NCI-H460 (cell line): ENCODE data around the gene EIF2S2. TPM values are rescaled to one million over a fixed set of nuclear protein-coding genes. Genes with fewer than 3 reads are reported as not detected.

ENCODE experiments used
- DNase-seq: peaks from one replicate; pipeline ENCODE4 v3.0.0-alpha.2; 2016; ENCODE audit warnings: low read depth; ENCODE audit errors: extremely low read depth
- total RNA-seq: library from RNA; depleted of rRNA; stranded (reverse); fragments of >200 nt; shearing (Covaris generic); gene quantifications from 2 replicates; pipeline ENCODE4 v1.2.3, GENCODE V29; 2014

Gene EIF2S2
- total RNA-seq, 1 experiment from 2014 or later = 257 TPM

DNA sequence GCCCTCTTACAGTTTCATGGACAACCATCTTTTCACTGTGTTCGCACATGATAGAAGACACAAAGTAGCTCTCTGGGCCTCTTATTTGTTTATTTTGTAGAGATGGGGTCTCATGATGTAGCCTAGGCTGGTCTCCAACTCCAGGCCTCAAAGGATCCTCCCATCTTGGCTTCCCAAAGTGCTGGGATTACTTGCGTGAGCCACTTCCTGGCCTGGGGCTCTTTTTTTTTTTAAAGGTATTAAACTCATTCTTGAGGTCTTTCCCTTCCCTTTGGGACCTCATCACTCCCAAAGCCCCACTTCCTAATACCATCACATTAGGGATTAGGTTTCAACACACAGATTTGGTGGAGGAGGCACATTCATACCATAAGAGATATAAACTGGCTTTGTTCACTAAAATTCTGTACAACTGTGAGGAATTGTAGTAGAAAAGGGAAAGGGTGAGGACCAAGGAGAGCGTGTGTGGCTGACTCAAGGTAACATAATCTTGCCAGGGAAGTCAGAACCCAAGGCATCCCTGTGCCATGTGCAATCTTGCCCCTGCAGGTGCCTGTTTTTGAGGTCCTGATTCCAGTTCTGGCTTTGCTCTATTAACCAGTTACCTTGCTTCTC lies 45.5 kb downstream of the EIF2S2 start:
- no peak for DNase-seq

DNA sequence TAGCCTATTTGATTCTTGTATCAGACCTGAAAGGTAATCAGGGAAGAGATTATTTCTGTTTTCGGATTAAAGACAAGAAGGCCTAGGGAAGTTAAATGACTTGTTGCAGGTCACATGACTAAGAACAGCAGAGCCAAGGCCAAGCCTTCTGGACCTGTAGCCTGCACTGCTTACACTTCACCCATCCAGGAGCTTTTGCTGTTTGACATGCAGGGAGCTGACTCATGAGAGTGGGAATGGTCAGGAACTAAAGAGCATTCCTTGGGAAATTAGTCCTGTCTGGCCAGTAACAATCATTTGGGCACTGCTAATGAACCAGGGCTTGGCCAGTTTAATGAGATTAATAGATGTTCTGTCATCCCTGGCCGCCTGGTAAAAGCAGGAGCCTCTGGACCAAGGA lies 46.8 kb downstream of the EIF2S2 start:
- DNase-seq = no peak

DNA sequence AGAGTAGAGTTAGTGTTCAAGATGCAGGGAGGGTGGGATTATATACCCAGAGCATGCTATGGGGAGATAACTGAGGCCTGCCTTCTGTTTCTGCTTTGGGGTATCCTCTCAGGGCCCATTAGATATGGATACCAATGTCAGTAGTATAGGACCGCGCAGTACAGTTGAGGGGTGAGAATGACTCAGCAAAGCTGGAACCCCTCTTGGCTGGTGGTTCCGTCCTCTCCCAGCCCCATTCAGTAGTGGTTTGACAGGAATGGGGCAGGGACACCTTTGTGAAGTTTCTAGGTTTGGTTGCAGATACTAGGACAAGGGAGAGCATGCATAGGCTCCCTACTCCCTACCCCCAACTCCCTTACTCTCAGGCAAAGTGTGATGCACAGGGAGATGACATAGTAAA lies 47.8 kb downstream of the EIF2S2 start:
- DNase-seq = no peak

DNA sequence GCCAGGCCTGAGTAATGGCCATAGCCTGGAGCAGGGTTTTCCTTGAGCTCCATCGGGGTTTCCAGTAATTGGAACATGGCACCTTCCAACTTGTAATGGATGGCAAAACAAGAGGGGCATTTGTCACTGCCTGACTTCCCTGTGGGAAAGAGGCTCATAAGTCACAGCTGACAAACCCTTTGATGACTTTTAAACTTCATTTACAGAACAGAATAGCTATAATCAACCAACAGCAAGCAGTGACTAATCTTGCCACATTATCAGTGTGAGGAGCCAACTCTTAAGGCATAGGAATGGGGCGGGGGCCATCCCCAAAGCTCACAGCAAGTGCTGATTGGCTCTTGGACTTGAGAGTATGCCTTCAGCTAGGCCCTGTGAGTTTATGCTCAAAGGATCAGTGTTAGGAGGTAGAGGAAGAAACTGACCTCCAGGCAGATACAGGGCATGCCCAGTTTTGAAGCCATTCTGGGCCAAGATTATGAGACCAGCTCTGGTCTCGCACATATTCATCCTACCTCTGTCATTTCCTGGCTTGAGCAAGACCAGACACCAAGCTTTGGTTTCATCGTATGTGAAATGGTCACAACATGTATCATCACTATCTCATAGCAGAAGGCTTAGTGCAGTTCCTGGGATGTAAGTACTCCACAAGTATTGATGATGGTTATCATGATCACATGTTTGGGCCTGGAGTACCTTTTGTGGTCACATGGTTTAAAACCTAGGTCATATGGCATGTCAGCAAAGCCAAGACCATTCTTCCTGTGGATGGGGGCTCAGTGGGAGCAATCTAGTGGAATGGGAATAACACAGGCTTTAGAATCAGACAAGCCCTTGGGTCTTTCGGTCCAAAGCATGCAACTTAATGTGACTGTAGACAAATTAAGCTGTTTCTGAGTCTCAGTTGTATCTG lies 49.2 kb downstream of the EIF2S2 start:
- no peak for DNase-seq

DNA sequence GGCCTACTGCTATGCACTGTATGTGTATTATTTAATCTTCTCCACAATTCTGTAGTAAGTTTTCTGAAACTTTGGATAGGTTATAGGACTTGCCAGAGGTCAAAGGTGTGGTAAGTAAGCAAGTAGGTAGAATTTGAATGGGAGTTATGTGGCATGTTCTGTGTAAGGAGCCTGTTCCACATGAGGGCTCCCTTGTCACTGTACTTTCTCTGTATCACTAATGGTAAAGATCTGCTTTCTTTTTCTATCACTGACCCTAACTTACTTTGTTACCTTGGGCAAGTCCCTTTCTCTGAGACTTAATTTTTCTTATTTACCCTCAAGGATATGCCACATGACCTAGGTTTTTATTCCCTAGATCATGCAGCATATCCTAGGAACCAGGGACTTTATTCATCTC lies 50.3 kb downstream of the EIF2S2 start:
- DNase-seq = no peak

DNA sequence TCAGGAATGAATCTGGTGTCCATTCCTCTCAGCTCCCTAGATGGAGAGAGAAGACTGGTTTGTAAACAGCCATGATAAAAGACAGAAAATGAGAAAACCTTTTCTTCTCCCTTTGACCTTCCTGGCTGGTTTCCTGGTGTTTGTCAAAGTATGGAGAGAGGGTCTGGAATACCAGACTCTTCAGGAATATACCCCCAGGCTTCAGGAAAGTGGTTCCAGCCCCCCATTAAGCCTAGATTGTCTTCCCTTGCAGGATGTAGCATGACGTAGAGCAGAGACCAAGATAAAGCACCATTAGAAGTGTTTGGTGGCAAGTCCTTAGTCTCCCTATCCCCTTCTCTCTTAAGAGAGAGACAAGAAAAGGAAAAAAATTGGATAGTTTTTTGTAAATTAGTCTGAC lies 51.1 kb downstream of the EIF2S2 start:
- DNase-seq = no peak

DNA sequence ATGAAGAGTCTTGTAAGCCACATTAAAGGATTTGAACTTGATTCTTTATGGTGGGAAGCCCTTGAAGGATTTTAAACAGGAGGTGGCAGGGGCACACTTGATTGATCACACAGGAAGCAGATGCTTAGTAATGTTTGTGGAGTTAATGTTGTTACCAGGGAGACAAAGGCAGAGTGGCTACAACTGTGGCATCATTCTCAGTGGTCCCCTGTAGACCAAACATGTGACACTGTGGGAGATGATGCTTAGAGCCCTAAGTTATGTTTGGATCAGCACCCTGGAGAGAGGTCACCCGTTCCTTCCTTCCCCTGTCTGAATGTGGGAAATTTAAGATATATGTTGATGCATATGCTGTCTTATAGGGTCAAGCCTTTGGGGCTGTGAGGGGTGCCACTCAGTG lies 53.2 kb downstream of the EIF2S2 start:
- no peak for DNase-seq

DNA sequence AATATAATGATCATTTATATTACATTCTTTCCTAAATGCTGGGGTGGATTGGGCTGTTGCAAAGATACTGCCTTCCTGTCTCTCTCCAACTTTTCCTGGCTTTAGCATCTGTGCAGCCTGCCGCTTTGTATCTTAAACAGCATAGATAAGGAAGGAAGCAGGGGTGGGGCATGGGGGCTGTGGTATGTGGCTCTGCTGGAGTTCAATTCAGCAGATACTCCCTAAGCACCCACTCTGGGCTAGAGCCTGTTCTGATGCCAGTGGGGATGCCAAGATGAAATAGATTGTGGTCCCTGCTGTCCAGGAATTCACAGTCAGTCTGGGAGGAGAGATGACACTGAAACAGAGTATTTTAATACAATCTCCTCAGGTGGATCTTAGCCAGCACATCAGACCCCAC lies 56.8 kb downstream of the EIF2S2 start:
- DNase-seq = no peak

DNA sequence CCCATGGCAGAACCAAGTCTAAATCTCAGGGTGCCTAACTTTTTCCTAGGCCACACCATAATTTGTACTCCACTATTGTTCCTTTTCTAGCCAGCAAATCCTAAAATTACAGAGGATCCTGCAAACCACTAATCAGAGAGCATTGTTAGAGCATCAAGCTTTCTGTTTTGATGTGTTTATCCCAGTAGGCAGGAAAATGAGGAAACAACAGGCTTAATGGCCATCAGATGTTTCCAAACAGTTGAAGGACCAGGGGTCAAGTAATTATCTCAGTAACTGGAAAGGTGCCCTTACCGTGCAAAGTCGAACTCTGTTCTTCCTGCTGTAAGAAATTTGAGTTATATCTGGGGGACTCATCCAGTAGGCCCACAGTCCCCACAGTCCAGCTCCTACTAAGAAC lies 59.6 kb downstream of the EIF2S2 start:
- no peak for DNase-seq

DNA sequence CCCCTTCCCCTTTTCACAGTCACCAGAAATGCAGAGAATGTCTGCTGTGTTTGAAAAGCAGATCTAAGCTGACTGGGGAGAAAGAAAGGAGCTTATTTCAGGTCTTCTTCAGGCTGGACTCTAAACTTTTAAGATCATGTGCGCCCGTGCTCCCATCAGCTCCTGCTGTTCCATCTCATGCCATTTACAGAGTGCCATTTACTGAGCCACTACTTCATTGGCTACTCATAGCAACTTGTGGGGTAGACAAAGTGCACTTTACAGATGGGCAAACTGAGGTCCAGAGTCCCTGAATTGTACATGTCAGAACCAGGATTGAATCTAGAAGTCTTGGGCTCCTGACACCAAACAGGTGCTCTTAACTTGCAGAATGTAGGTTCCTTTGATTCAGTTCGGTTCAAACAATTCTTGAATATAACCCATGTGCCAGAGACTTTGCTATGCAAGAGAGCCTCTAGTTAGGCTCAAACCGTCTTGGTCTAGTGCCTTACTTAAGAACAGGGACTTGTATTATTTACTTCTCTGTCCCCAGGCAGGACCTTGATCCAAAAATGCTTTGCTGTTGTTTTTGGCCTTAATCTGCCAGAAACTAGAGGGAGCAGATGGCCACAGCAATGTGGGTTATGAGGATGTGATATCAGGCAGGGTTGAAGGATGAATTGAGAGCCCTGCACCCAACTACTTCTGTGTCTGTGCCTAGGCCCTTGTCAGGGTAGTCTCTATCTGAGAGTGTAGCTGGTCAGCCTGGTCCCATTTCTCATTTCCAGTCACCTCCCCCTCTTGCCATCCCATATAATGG lies 61.9 kb downstream of the EIF2S2 start:
- no peak for DNase-seq

DNA sequence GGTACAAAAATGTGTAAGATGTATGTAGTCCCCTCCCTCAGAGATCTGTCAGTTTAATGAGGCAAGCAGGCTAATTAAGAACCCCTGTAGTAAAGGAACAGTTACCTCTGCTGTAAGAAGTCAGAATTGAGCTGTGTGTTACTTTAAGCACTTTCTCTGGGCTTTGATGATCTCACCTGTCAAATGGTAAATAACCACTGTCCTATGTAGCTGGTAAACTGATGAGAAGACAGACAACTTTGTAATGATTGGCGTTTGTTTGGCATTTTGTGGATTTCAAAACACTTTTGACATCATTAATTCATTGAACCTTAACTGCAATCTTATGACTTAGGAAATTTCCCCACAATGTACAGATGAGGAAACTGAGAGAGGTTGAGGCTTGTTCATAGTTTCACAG lies 62.7 kb downstream of the EIF2S2 start:
- DNase-seq = no peak

DNA sequence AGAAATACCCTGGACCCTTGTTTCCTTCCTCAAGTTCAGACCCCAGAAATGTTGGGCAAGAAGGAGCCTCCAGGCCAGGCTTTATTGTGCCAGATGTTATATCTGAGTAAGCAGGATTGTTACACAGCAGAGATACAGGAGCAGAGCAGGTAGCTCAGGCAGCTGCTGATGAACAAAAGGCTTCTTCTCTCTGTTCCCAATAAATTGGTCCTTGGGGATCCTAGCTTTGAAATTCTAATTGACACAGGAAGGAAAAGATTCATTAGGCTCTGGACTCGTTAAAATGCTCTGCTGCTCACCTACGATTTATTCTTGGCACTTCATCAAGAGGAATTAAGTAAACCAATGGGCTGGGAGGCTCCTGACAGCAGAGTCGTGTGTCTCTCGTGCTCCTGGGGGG lies 64.1 kb downstream of the EIF2S2 start:
- DNase-seq = no peak

DNA sequence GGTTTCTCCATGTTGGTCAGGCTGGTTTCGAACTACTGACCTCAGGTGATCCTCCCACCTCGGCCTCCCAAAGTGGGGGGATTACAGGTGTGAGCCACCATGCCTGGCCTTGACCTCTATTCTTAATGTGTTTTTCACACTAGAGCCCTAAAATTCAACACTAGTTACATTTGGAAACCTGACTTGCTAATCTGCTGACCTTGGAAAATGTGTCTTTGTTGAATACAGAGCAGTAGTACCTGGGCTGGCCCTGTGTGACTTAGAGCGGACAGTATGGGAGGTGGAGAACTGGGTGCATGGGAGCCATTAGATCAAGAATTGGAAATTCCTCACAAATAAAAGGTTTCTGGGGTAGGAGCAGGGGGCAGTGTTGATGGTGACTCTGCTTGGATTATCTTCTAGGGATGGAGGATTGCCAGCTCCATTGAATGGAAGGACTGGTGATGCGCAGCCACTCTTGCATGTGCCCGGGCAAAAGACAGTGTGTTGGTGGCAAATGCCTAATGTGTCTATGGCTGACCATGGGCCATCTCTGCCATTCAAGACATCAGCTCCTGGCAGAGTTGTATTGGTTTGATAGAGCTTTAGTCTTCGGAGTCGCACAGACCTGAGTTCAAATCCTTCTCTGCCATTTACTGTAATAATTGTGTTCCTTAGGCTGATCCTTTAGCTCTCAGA lies 64.9 kb downstream of the EIF2S2 start:
- DNase-seq = no peak

DNA sequence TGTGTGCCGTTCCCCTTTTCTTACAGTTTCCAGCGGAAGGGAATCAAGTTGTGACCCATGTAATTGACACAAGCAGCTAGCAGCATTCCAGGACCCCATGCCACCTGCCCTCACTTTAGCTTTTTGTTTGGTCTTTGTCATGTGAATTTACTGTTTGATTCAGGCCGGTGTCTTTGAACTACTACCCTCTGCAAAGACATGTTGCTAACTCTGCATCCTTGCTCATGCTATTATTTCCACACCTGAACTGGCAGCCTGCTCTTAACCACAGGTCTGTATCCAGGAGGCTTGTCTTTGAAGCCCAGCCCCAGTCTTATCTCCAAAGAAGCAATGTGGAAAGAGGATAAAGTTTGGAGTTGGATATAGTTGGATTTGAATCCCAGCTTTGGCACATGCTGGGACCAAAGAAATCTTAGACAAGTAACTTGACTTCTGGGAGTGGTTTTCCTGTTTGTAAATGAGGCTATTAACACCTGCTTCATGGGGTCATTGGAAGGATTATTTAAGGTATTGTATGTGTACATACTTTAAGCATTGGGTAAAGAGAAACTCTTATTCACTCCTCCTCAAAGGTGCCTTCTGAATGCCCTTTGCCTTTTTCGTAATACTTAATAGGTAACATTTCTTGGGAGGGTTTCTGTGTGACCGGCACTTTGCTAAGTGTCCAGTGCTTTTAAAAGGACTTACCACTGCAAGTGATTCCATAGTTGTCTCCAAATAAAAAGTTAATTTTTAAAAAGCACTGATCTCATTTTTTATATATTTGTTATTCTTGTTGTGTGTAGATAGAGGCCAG lies 65.9 kb downstream of the EIF2S2 start:
- no peak for DNase-seq

DNA sequence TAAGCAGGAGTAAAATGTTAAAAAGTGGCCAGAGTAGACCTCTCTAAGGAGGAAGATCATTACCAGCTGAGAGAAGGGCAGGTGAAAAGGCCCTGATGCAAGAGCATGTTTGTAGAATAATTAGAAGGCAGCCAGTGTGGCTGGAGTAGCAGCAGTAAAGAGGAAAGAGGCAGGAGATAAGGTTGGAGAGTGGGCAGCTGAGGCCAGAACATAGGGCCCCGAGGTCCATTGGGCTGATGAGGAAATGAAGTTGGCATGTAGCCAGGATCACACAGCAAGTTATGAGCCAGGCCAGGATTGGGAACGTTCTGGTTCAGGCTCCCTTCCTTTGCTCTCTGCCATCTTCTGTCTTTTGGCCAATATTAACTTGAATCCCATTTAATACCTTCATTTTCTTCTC lies 66.7 kb downstream of the EIF2S2 start:
- DNase-seq = no peak

DNA sequence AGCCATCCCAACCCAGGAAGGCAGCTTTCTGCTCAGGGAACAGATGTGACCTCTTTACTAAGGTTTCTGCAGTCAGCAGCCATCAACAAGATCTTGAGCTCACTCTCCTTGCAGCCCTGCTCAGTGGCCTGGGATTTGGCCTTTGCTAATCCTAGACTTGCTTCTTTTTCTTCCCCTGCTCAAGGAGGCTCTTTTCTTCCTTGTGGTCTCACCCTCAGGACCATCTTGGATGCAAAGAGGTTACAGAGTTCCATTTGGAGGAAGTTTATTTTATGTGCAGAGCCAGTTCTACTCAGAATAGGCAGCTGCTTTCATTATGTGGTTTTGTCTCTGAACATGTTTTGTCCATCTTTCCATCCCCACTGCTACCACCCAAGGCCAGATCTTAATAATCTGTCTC lies 69.0 kb downstream of the EIF2S2 start:
- no peak for DNase-seq

DNA sequence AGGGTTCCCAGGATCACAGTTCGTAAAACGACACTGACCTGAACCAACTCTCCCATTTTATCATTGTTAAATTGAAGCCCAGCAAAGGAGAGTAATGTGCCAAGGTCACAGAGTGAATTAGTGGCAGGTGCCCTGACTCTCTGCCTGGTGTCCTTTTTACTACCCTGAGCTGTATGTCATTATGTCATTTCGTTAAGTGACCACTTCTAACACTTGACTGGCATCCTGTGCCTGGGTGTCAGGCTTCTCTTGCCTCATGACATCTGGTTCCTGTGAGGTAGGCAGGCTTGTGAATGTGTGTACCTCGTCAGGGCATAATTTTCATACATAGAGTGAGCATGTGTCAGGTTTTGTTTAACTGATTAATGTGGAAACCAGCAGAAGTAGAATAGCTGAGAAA lies 69.8 kb downstream of the EIF2S2 start:
- no peak for DNase-seq

DNA sequence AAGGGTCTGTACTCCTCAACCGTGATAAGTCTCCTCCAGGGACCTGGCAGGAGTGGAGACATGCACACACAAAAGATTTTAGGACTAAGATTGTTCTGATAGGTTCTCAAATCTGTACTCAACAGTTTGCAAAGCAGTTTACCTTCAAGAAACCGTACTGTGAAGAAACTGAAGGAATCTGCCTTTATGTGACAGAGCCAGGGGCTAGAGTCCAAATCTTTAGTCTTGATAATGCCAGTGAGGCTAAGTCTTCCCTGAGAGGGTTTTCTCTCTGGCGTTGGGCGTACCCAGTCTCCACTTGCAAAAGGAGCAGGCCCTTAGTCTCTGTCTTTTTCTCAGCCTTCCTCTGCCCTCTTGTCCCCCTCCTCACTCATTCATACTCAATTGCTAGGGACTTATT lies 70.8 kb downstream of the EIF2S2 start:
- DNase-seq = no peak

DNA sequence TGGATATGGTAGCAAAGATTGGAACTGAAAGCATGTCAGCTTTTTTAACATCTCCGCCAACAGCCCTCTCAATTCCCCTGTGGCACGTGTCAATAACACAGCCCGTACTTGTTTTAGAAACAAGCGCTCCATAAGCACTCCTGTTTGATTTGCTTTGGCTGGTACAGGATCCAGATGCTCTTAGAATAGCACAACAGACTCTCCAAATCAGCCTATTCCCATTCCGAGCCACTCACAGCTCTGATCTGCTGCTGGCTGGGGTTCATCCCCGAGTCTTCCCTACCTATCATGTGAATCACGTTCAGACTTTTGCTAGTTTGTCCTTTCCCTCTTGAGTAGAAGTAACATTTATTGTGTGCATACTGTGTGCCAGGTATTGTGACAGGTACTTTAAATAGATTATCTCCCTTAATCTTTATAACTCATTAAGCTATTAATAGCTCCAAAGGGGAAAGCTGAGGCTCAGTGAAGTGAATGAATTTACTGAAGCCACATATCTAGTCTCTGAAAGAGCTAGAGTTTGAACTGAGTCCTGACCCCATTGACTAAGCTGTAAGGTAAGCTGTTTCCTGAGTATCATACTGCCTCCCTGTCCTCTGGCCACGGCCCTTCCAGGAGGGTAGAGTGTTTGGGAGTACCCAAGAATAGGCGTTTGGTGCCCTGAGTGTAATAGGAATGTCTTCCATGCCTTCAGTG lies 71.6 kb downstream of the EIF2S2 start:
- DNase-seq = no peak
